ENCODE results near the gene KIF26B. TPM values are rescaled to one million over a fixed set of nuclear protein-coding genes. Genes with fewer than 3 reads are reported as not detected.

The KIF26B gene
- total RNA-seq, 4 donors from 2014 or later, result 2.4 to 6.7 (median 6.1) TPM

GRCh38 chr1:245416781-245417180 lies 262.0 kb downstream of the KIF26B start:
- Histone ChIP-seq H3K27me3 (no peaks in the 10 kb centered on the region), H3K4me1 (no peaks in the 10 kb centered on the region), H3K27ac (no peak overlapping the region), H3K9me3 (no peaks in the 10 kb centered on the region), H3K36me3 (no peaks in the 10 kb centered on the region), H3K4me3 (replicated peaks in 1 of 3) (no peak overlapping the region)
- intact Hi-C loops (cut with DNase I), result no loop called here
- no peak for DNase-seq
- 91 to 93% methylated on average over 2 of the region's 2 CpGs for WGBS, 2 donors
- no peak for TF ChIP-seq CTCF (IDR thresholded peaks at IDR 0.05)
- no peak for TF ChIP-seq POLR2A (IDR thresholded peaks at IDR 0.05)

GRCh38 chr1:245418077-245418476 lies 263.3 kb downstream of the KIF26B start:
- H3K27me3 ChIP-seq, result no peaks in the 10 kb centered on the region
- DNase-seq, result no peak
- no peaks in the 10 kb centered on the region for H3K4me1 ChIP-seq
- H3K4me3 ChIP-seq (replicated peaks in 1 of 3), result no peak overlapping the region
- TF ChIP-seq CTCF (IDR thresholded peaks at IDR 0.05) (no peak), POLR2A (IDR thresholded peaks at IDR 0.05) (no peak)
- no peak overlapping the region for H3K27ac ChIP-seq
- H3K36me3 ChIP-seq, result no peaks in the 10 kb centered on the region
- intact Hi-C loops (cut with DNase I), result no loop called here
- H3K9me3 ChIP-seq, result no peaks in the 10 kb centered on the region
- WGBS, 2 donors, result 62 to 65% methylated on average over 13 to 14 of the region's 14 CpGs

GRCh38 chr1:245419461-245419978 lies 264.7 kb downstream of the KIF26B start:
- intact Hi-C loops (cut with DNase I), result no loop called here

GRCh38 chr1:245419989-245420388 lies 265.2 kb downstream of the KIF26B start:
- no peak for DNase-seq
- no peaks in the 10 kb centered on the region for H3K9me3 ChIP-seq
- H3K36me3 ChIP-seq, result no peaks in the 10 kb centered on the region
- TF ChIP-seq CTCF (IDR thresholded peaks at IDR 0.05) (no peak), POLR2A (IDR thresholded peaks at IDR 0.05) (no peak)
- H3K27me3 ChIP-seq, result no peaks in the 10 kb centered on the region
- H3K27ac ChIP-seq, result no peak overlapping the region
- intact Hi-C loops (cut with DNase I), result no loop called here
- H3K4me3 ChIP-seq (replicated peaks in 1 of 3), result no peak overlapping the region
- 87 to 89% methylated on average over 7 of the region's 7 CpGs for WGBS, 2 donors
- H3K4me1 ChIP-seq, result no peaks in the 10 kb centered on the region

More at GRCh38 chr1:245419461-245419978, 264.7 kb downstream of the KIF26B start:
- no peaks in the 10 kb centered on the region for H3K36me3 ChIP-seq
- no peak overlapping the region for H3K4me3 ChIP-seq (replicated peaks in 1 of 3)
- H3K9me3 ChIP-seq, result no peaks in the 10 kb centered on the region
- no peaks in the 10 kb centered on the region for H3K4me1 ChIP-seq
- no peaks in the 10 kb centered on the region for H3K27me3 ChIP-seq
- H3K27ac ChIP-seq, result no peak overlapping the region
- 89 to 93% methylated on average over 15 of the region's 15 CpGs for WGBS, 2 donors
- TF ChIP-seq CTCF (IDR thresholded peaks at IDR 0.05) (no peak), POLR2A (IDR thresholded peaks at IDR 0.05) (no peak)
- DNase-seq, result no peak

- no peak overlapping the region for H3K27ac ChIP-seq
Observed at GRCh38 chr1:245420926-245421325, 266.1 kb downstream of the KIF26B start.

More at GRCh38 chr1:245420926-245421325, 266.1 kb downstream of the KIF26B start:
- intact Hi-C loops (cut with DNase I), result no loop called here
- TF ChIP-seq CTCF (IDR thresholded peaks at IDR 0.05) (no peak), POLR2A (IDR thresholded peaks at IDR 0.05) (no peak)
- H3K27me3 ChIP-seq, result no peaks in the 10 kb centered on the region
- no peak for DNase-seq
- H3K9me3 ChIP-seq, result no peaks in the 10 kb centered on the region
- no peak overlapping the region for H3K4me3 ChIP-seq (replicated peaks in 1 of 3)
- WGBS, 2 donors, result 95 to 96% methylated on average over 2 of the region's 2 CpGs
- no peaks in the 10 kb centered on the region for H3K36me3 ChIP-seq
- H3K4me1 ChIP-seq, result no peaks in the 10 kb centered on the region
